CD4-positive, CD25-positive, alpha-beta regulatory T cell (primary cell): Measurements from ENCODE around the gene PTPN7. TPM values are rescaled to one million over a fixed set of nuclear protein-coding genes. Genes with fewer than 3 reads are reported as not detected.
"Not testable (repeated sequence)": the region's sequence is repeated elsewhere in the genome, so short reads cannot be mapped to it uniquely, and the experiment has no call there.

ENCODE experiments used
- ATAC-seq, 2 donors: fragments of 150-1000 bp; cut with Tn5 transposase; one replicate each; pipeline ENCODE4 v1.10.0; 2021; ENCODE audit warnings: low read depth in 2 of 2, moderate number of reproducible peaks in 2 of 2, moderate library complexity in 1 of 2
- DNase-seq, 3 donors: peaks; one replicate each; pipeline versions ENCODE4 v3.0.0 to v3.0.0-alpha.2; 2012 to 2022; ENCODE audit warnings: mixed read lengths in 1 of 3
- H3K27ac ChIP-seq: one replicate; pipeline ENCODE4 v1.7.0; 2013; ENCODE audit warnings: mild to moderate bottlenecking, low read length; ENCODE audit not compliant: insufficient read depth, poor library complexity, severe bottlenecking
- H3K27me3 ChIP-seq: one replicate; pipeline ENCODE4 v1.7.0; 2013; ENCODE audit warnings: low read length; ENCODE audit not compliant: control insufficient read depth, insufficient read depth
- H3K36me3 ChIP-seq: one replicate; pipeline ENCODE4 v1.7.0; 2013; ENCODE audit warnings: mild to moderate bottlenecking, low read length, moderate library complexity; ENCODE audit not compliant: control insufficient read depth, insufficient read depth
- H3K4me1 ChIP-seq: 2 replicates; pipeline ENCODE4 v1.7.0; 2013; ENCODE audit warnings: mild to moderate bottlenecking, low read length; ENCODE audit not compliant: insufficient read depth, control insufficient read depth, poor library complexity, severe bottlenecking
- H3K4me3 ChIP-seq: one replicate; pipeline ENCODE4 v1.7.0; 2013; ENCODE audit warnings: low read depth, mild to moderate bottlenecking, low read length, moderate library complexity
- H3K9me3 ChIP-seq, 2 experiments: 1 replicate in 1 of 2; 2 replicates in 1 of 2; pipeline ENCODE4 v1.7.0; 2013; ENCODE audit warnings: low read length in 2 of 2, mild to moderate bottlenecking in 1 of 2, moderate library complexity in 1 of 2; ENCODE audit not compliant: control insufficient read depth in 2 of 2
- H3K27ac Mint-ChIP-seq, 3 donors: one replicate each; pipeline ENCODE4 v1.8.0; 2020 to 2022; ENCODE audit warnings: mild to moderate bottlenecking in 3 of 3, mixed read lengths in 3 of 3, moderate library complexity in 2 of 3
- H3K27me3 Mint-ChIP-seq: one replicate; pipeline ENCODE4 v1.8.0; 2022; ENCODE audit warnings: mild to moderate bottlenecking, mixed read lengths
- H3K36me3 Mint-ChIP-seq: one replicate; pipeline ENCODE4 v1.8.0; 2020; ENCODE audit warnings: mixed read lengths
- H3K4me1 Mint-ChIP-seq, 4 donors: one replicate each; pipeline ENCODE4 v1.8.0; 2020 to 2022; ENCODE audit warnings: mixed read lengths in 4 of 4, mild to moderate bottlenecking in 1 of 4
- H3K4me3 Mint-ChIP-seq, 4 donors: one replicate each; pipeline ENCODE4 v1.8.0; 2020 to 2022; ENCODE audit warnings: mild to moderate bottlenecking in 4 of 4, mixed read lengths in 4 of 4, moderate library complexity in 3 of 4
- H3K9me3 Mint-ChIP-seq, 7 donors: one replicate each; pipeline ENCODE4 v1.8.0; 2020 to 2022; ENCODE audit warnings: mixed read lengths in 7 of 7, mild to moderate bottlenecking in 3 of 7, moderate library complexity in 2 of 7
- polyA plus RNA-seq, 4 donors: library from polyadenylated mRNA; unstranded; fragments of 300-500 nt; fragmentation: Illumina TruSeq; gene quantifications; one replicate each; pipeline ENCODE4 v1.2.3, GENCODE V29; 2021
- total RNA-seq: library from RNA; stranded (reverse); gene quantifications from one replicate; pipeline ENCODE4 v1.2.3, GENCODE V29; 2022

Gene PTPN7
- total and polyA plus RNA-seq, 5 donors from 2014 or later = 57.5 to 124 (median 78.0) TPM

DNA sequence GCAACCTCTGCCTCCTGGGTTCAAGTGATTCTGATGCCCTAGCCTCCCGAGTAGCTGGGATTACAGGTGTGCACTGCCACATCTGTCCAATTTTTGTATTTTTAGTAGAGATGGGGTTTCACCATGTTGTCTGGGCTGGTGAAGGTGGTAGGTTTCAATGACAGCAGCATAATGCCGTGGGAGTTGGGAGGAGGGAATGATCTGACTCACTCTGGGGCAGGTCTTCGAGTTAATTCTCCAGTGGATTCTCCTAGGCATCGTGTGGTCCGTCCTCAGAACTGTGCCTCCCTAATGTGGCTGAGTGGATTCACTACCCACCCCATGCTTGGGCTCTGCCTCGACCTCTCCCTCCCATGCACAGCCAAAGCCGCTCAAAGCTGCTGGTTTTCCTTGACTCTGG, 39.4 kb downstream of the PTPN7 start:
- no peaks in the 10 kb centered on the region for H3K9me3 ChIP-seq
- DNase-seq (no peak), ATAC-seq (no peak)
- Mint-ChIP-seq H3K27ac (no peak overlapping the region), H3K9me3 (no peaks in the 10 kb centered on the region), H3K4me1 (no peaks in the 10 kb centered on the region), H3K4me3 (no peak overlapping the region), H3K36me3 (no peaks in the 10 kb centered on the region), H3K27me3 (peaks cover 21% of the 10 kb centered on the region)
- H3K27me3 ChIP-seq = no peaks in the 10 kb centered on the region
- no peaks in the 10 kb centered on the region for H3K4me1 ChIP-seq
- H3K36me3 ChIP-seq = no peaks in the 10 kb centered on the region
- no peak overlapping the region for H3K4me3 ChIP-seq
- no peak overlapping the region for H3K27ac ChIP-seq

DNA sequence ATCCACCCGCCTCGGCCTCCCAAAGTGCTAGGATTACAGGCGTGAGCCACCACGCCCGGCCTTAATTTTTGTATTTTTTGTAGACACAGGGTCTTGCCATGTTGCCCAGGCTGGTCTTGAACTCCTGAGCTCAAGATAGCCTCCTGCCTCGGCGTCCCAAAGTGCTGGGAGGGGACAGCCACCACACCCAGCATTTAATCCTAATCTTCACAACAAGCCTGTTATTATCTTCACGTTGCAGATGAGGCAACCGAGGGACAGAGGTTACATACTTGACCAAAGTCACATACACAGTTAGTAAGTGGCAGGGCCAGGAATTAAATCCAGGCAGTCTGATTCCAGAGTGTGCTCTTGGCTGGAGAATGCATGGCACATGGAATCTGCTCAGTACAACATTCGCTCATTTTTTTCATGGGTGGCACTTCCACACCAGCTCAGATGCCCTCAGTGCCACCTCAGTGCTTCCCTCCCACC, 42.5 kb downstream of the PTPN7 start:
- H3K27me3 Mint-ChIP-seq = peaks cover 27% of the 10 kb centered on the region
- H3K9me3 Mint-ChIP-seq = no peaks in the 10 kb centered on the region
- H3K27ac ChIP-seq = no peak overlapping the region
- no peak overlapping the region for H3K4me3 Mint-ChIP-seq
- peaks cover 0 to 4% (median 0%) of the 10 kb centered on the region in 4 donors for H3K4me1 Mint-ChIP-seq
- no peak overlapping the region for H3K4me3 ChIP-seq
- no peak for ATAC-seq
- no peaks in the 10 kb centered on the region for H3K36me3 ChIP-seq
- no peaks in the 10 kb centered on the region for H3K36me3 Mint-ChIP-seq
- no peaks in the 10 kb centered on the region for H3K27me3 ChIP-seq
- DNase-seq = no peak
- H3K4me1 ChIP-seq = no peaks in the 10 kb centered on the region
- no peak overlapping the region for H3K27ac Mint-ChIP-seq
- no peaks in the 10 kb centered on the region for H3K9me3 ChIP-seq

DNA sequence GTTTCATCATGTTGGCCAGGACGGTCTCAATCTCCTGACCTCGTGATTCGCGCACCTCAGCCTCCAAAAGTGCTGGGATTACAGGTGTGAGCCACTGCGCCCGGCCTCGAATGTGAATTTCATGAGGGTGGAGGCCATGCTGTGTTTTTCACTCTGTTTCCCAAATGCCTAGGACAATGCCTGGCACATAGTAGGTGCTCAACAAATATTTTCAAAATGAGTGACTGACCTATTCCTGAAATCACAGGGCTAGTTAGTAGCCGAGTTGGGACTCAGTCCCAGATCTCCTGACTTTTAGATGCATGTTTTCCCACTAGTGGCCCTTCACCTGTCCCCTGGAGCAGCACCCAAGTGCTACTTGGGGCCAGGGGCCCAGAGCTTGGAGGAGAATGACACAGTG, 44.1 kb downstream of the PTPN7 start:
- no peak overlapping the region for H3K4me3 ChIP-seq
- no peaks in the 10 kb centered on the region for H3K4me1 ChIP-seq
- Mint-ChIP-seq H3K27me3 (peaks cover 27% of the 10 kb centered on the region), H3K36me3 (no peaks in the 10 kb centered on the region), H3K4me1 (peaks cover 0 to 4% (median 0%) of the 10 kb centered on the region in 4 donors), H3K9me3 (no peaks in the 10 kb centered on the region), H3K27ac (no peak overlapping the region), H3K4me3 (no peak overlapping the region)
- no peaks in the 10 kb centered on the region for H3K36me3 ChIP-seq
- H3K9me3 ChIP-seq = no peaks in the 10 kb centered on the region
- H3K27ac ChIP-seq = no peak overlapping the region
- H3K27me3 ChIP-seq = no peaks in the 10 kb centered on the region
- no peak for ATAC-seq
- DNase-seq = no peak

DNA sequence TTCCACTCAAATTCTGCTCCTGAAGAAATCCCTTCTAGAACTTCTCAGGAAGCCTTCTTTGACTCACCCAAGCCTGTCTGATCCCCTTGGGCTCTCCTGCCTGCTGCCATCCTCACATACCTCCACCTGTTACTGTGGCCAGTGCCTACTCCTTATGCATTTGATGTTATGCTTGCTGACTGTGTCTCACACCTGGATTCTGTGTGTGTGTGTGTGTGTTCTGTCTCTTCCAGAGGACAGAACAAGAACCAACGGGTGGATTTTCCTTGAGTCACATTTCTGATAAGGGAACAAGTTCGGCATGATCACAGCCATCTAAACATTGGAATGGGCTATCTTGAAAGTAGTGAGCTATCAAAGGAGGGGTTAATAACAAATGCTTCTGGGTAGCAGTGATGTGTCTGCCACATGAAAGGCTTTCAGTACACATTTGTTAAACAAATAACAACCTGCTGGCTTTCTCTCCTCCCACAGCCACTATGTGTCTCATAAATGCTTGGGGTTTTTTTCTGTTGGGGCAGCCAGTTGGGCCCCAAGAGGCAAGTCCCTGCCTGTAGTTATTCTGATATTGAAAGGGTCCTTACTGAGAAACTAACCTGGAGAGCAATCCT, 46.6 kb downstream of the PTPN7 start:
- H3K4me3 ChIP-seq = no peak overlapping the region
- no peaks in the 10 kb centered on the region for H3K27me3 ChIP-seq
- no peaks in the 10 kb centered on the region for H3K36me3 ChIP-seq
- peaks cover 31% of the 10 kb centered on the region for H3K27me3 Mint-ChIP-seq
- H3K4me1 Mint-ChIP-seq = peaks cover 0 to 4% (median 0%) of the 10 kb centered on the region in 4 donors
- H3K36me3 Mint-ChIP-seq = no peaks in the 10 kb centered on the region
- H3K4me1 ChIP-seq = no peaks in the 10 kb centered on the region
- H3K4me3 Mint-ChIP-seq = peak overlapping the region in 1 of 4 donors; percentile 58
- no peaks in the 10 kb centered on the region for H3K9me3 ChIP-seq
- no peak overlapping the region for H3K27ac ChIP-seq
- no peaks in the 10 kb centered on the region for H3K9me3 Mint-ChIP-seq
- DNase-seq (no peak), ATAC-seq (no peak)
- no peak overlapping the region for H3K27ac Mint-ChIP-seq

DNA sequence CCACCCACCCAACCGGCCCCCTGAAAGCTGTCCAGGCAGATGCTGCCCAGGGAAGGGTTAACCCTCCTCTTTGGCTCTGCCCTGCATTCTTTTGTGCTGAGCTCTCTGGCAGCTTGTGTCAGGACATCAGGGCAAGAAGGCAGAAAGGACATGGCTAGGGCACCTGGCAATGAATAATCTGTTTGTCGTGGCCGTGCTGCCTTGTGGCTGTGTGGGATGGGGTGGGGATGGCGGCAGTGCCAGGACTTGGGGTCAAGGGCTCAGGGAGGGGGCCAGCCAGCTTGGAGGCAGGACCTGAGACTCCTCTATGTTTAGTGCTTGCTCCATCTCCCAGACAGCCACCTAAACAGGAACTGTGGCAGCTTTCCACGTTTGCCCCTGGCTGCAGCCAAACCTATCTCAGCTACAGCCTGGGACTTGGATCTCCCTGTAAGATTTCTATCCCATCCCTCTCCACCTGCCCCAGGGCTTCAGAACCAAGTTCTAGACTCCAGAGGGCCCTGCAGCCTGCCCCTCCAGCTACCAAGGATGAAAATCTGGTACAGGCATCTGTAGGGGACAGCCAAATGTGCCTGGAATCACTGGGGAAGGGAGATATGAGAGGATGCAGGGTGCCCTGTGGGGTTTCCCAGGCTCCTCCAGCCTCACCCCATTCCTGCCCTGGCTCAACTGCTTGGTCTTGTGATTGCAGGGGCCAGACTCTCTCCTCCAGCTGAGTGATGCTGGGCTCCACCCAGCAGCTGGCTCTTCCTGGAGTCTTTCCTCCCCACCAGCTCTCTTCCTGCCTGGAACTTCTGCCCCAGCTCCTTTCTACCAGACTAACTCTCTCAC, 47.3 kb downstream of the PTPN7 start:
- Histone ChIP-seq H3K36me3 (no peaks in the 10 kb centered on the region), H3K4me1 (no peaks in the 10 kb centered on the region), H3K4me3 (no peak overlapping the region), H3K27ac (no peak overlapping the region), H3K9me3 (no peaks in the 10 kb centered on the region), H3K27me3 (no peaks in the 10 kb centered on the region)
- peak overlapping the region in 1 of 3 donors; percentile 38 for H3K27ac Mint-ChIP-seq
- no peaks in the 10 kb centered on the region for H3K9me3 Mint-ChIP-seq
- no peaks in the 10 kb centered on the region for H3K36me3 Mint-ChIP-seq
- H3K4me3 Mint-ChIP-seq = peak overlapping the region in 1 of 4 donors; percentile 28
- peaks cover 0 to 4% (median 0%) of the 10 kb centered on the region in 4 donors for H3K4me1 Mint-ChIP-seq
- DNase-seq (no peak), ATAC-seq (no peak)
- peaks cover 27% of the 10 kb centered on the region for H3K27me3 Mint-ChIP-seq

DNA sequence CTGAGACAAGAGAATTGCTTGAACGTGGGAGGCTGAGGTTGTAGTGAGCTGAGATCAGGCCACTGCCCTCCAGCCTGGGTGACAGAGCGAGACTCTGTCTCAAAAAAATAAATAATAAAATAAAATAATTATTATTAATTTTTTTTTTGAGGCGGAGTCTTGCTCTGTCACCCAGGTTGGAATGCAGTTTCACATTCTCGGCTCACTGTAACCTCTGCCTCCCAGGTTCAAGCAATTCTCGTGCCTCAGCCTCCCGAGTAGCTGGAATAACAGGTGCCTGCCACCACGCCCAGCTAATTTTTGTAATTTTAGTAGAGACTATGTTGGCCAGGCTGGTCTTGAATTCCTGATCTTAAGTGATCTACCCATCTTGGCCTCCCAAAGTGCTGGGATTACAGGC, 48.8 kb downstream of the PTPN7 start:
- not testable (repeated sequence) for H3K27ac ChIP-seq, ATAC-seq

DNA sequence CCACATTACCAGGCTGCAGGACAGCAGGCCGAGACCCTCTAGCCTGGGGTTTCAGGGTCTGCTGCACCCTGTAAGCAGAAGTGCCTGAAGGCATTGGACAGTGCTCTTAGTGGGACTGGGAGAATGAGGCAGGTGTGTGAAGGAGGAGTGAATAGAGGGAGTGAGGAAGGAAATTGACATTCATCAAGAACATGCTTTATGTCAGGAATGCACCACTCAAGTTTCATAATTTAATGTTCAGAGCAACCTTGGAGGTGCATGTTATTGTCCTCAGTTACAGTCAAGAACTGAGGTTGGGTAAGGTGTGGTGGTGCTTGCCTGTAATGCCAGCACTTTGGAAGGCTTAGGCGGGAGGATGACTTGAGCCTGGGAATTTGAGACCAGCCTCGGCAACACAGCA, 49.4 kb downstream of the PTPN7 start:
- H3K27me3 Mint-ChIP-seq = peaks cover 18% of the 10 kb centered on the region
- no peaks in the 10 kb centered on the region for H3K36me3 Mint-ChIP-seq
- Histone ChIP-seq H3K36me3 (no peaks in the 10 kb centered on the region), H3K27me3 (no peaks in the 10 kb centered on the region), H3K27ac (no peak overlapping the region), H3K9me3 (no peaks in the 10 kb centered on the region), H3K4me1 (no peaks in the 10 kb centered on the region), H3K4me3 (no peak overlapping the region)
- no peaks in the 10 kb centered on the region for H3K9me3 Mint-ChIP-seq
- no peak overlapping the region for H3K27ac Mint-ChIP-seq
- H3K4me3 Mint-ChIP-seq = no peak overlapping the region
- DNase-seq (no peak), ATAC-seq (no peak)
- H3K4me1 Mint-ChIP-seq = peaks cover 0 to 4% (median 0%) of the 10 kb centered on the region in 4 donors

More for the DNA sequence above, 48.8 kb downstream of the PTPN7 start:
- H3K27me3 Mint-ChIP-seq = peaks cover 19% of the 10 kb centered on the region
- H3K27me3 ChIP-seq, H3K36me3 ChIP-seq, H3K4me1 ChIP-seq, H3K36me3 Mint-ChIP-seq, H3K27ac Mint-ChIP-seq, H3K4me3 ChIP-seq, DNase-seq, H3K9me3 Mint-ChIP-seq, H3K4me1 Mint-ChIP-seq, H3K4me3 Mint-ChIP-seq, H3K9me3 ChIP-seq: not testable (repeated sequence)
